Measurements from ENCODE around the gene PGLYRP2. TPM values are rescaled to one million over a fixed set of nuclear protein-coding genes. Genes with fewer than 3 reads are reported as not detected.

PGLYRP2 gene
- total and polyA plus RNA-seq, 12 donors, result not detected

DNA sequence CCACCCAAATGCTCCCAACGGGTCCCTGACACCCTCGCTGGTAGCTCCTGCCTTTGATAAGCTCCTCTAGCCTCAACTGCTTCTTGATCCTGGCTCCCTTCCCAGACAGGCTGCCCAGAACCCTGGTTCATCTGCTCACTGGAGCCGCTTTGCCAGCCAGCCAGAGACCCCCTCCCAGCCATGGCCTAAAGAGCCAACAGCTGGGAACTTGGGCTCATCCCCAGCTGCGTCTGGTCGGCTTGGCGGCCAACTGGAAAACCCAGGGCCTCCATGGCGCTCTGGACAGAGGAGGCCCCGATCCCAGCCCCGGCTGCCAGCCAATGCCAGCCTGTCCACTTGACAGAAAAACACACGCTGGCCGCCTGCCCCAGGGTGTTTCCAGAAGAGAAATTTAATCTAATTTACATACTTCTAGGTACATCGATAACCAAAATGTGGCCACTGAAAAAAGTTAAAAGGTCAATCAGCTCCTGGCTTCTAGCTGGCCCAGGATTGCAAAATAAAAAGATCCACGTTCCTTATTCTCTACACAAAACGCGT is 57.5 kb downstream of the PGLYRP2 start:
- TF ChIP-seq, protein P1, sequence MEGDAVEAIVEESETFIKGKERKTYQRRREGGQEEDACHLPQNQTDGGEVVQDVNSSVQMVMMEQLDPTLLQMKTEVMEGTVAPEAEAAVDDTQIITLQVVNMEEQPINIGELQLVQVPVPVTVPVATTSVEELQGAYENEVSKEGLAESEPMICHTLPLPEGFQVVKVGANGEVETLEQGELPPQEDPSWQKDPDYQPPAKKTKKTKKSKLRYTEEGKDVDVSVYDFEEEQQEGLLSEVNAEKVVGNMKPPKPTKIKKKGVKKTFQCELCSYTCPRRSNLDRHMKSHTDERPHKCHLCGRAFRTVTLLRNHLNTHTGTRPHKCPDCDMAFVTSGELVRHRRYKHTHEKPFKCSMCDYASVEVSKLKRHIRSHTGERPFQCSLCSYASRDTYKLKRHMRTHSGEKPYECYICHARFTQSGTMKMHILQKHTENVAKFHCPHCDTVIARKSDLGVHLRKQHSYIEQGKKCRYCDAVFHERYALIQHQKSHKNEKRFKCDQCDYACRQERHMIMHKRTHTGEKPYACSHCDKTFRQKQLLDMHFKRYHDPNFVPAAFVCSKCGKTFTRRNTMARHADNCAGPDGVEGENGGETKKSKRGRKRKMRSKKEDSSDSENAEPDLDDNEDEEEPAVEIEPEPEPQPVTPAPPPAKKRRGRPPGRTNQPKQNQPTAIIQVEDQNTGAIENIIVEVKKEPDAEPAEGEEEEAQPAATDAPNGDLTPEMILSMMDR (IDR thresholded peaks at IDR 0.05), result no peak
- DNase-seq, result peak; percentile 63 to 68
- Histone ChIP-seq H3K4me3 (peak overlapping the region in 1 of 10 donors; percentile 8), H3K36me3 (peaks cover 0 to 51% (median 36%) of the 10 kb centered on the region in 9 donors), H3K4me1 (peaks cover 3 to 45% (median 25%) of the 10 kb centered on the region in 9 donors), H3K27me3 (no peaks in the 10 kb centered on the region), H3K9me3 (peaks cover 0 to 7% (median 0%) of the 10 kb centered on the region in 11 donors), H3K27ac (peak overlapping the region in 8 of 10 donors; percentile 31 to 53 (median 42))
- peak in 4 of 8 donors; percentile 14 to 50 (median 27) for ATAC-seq
- intact Hi-C loops (cut with DNase I), result loop anchor here in 1 of 10 donors (5.0 kb wide), 1 partner anchor 154 kb away; no protein-coding TSS in a partner anchor
- WGBS, 2 donors, result 42 to 60% methylated on average over 15 of the region's 15 CpGs

DNA sequence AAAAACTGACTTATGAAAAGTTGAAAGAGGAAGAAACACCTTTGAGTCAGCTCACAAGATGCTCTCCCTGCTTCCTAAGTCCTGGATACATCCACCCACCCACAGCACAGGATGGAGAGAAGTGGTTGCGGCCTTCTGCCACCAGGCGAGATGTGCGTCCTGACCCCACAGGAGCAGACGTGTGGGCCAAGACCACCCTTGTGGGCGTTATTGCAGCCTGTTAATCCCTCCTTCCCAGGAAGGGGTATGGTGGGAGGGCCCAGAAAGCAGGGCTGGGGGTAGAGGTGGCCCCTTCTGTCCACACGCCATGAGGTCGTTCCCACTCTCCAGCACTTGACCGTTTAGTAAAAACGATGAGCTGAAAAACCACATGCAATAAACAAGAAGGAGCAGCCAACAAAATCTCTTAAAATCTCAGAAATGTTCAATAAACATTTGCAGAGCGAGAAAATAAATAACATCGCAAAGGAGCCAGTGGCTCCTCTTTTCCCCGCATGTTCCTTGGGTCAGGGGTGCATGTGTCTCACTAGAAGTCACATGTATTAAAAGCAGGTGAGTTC is 58.1 kb downstream of the PGLYRP2 start:
- TF ChIP-seq, protein P1 (IDR thresholded peaks at IDR 0.05), result no peak
- Histone ChIP-seq H3K27me3 (no peaks in the 10 kb centered on the region), H3K4me3 (no peak overlapping the region), H3K27ac (peak overlapping the region in 5 of 10 donors; percentile 31 to 50 (median 47)), H3K4me1 (peaks cover 3 to 50% (median 31%) of the 10 kb centered on the region in 9 donors), H3K36me3 (peaks cover 0 to 49% (median 30%) of the 10 kb centered on the region in 9 donors), H3K9me3 (peaks cover 0 to 7% (median 0%) of the 10 kb centered on the region in 11 donors)
- DNase-seq (no peak), ATAC-seq (no peak)
- WGBS, 2 donors, result 73 to 75% methylated on average over 12 of the region's 12 CpGs
- intact Hi-C loops (cut with DNase I), result loop anchor here in 1 of 10 donors (5.0 kb wide), 1 partner anchor 154 kb away; no protein-coding TSS in a partner anchor

DNA sequence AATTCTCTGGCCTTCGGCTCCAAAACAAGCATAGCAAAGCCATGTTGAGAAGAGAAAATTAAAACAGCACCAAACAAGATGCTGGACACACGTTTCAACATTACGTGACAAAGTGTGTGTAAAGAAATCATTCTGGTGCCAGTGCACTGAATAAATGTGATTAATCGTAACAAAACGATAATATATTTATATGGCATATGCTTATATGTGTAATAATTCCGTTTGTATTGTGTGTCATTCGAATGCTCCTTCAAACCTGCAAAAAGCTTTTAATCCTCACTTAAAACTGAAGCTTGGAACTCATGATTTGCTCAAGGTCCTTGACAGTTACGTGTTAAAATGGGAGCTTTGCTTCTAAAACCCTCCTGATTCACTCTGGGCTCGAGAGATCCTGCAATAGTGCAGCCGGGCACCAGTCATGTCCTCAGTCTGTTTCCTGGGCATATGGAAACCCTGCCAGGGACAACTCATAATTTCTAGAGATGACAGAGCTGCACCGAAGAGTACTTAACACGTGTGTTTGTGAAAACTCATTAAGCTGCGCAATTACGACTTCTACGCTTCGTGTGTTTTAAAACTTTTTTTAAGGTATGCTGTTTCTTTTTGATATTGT is 59.8 kb downstream of the PGLYRP2 start:
- TF ChIP-seq, protein P1 (IDR thresholded peaks at IDR 0.05), result no peak
- peaks cover 0 to 50% (median 20%) of the 10 kb centered on the region in 9 donors for H3K36me3 ChIP-seq
- peak overlapping the region in 7 of 10 donors; percentile 22 to 92 (median 55) for H3K27ac ChIP-seq
- WGBS, 2 donors, result 27 to 29% methylated on average over 16 of the region's 16 CpGs
- H3K9me3 ChIP-seq, result peaks cover 0 to 7% (median 0%) of the 10 kb centered on the region in 11 donors
- H3K4me1 ChIP-seq, result peaks cover 3 to 62% (median 35%) of the 10 kb centered on the region in 9 donors
- no peak for DNase-seq
- peak overlapping the region in 9 of 10 donors; percentile 69 to 99 (median 92) for H3K4me3 ChIP-seq
- no peak for ATAC-seq
- intact Hi-C loops (cut with DNase I), result loop anchor here in 7 of 10 donors (1.0 to 10.0 kb wide), 10 partner anchors 30 to 167 kb away; partner anchors contain the start of genes AKAP8 (in 2 of the 7) and WIZ (in 1 of the 7)
- no peaks in the 10 kb centered on the region for H3K27me3 ChIP-seq

Small RNA genes within 50 kb of the gene (microRNA-seq; reads per million reads assigned to microRNA genes)
- gene MIR1470, result 0 reads per million in 2 donors

Other genes starting within 250 kb of the PGLYRP2 start
- under 1 TPM in 5 of 10 donors, not detected in 5; 0.15 to 0.32 (median 0.17) TPM for gene EPHX3, start 247.1 kb downstream of the PGLYRP2 start, total RNA-seq
- under 1 TPM in 1 of 2 donors, not detected in 1; 0.20 TPM for gene EPHX3, start 247.1 kb downstream of the PGLYRP2 start, polyA plus RNA-seq
- gene BRD4, start 147.0 kb downstream of the PGLYRP2 start, total RNA-seq, result 10 to 100 TPM; 51.6 to 85.1 (median 54.7) TPM
- 10 to 100 TPM; 31.2 to 34.8 TPM for gene BRD4, start 147.0 kb downstream of the PGLYRP2 start, polyA plus RNA-seq
- 10 to 100 TPM; 15.7 to 32.2 (median 18.6) TPM for gene AKAP8, start 99.7 kb downstream of the PGLYRP2 start, total RNA-seq
- 10 to 100 TPM; 12.8 to 21.8 TPM for gene AKAP8, start 99.7 kb downstream of the PGLYRP2 start, polyA plus RNA-seq
- 100 to 1,000 TPM in 1 of 10 donors, 10 to 100 TPM in 9; 45.2 to 101 (median 63.1) TPM for gene AKAP8L, start 60.5 kb downstream of the PGLYRP2 start, total RNA-seq
- gene AKAP8L, start 60.5 kb downstream of the PGLYRP2 start, polyA plus RNA-seq, result 100 to 1,000 TPM in 1 of 2 donors, 10 to 100 TPM in 1; 53.6 to 140 TPM
- gene WIZ, start 29.5 kb downstream of the PGLYRP2 start, total RNA-seq, result 10 to 100 TPM; 19.5 to 34.3 (median 21.3) TPM
- gene WIZ, start 29.5 kb downstream of the PGLYRP2 start, polyA plus RNA-seq, result 10 to 100 TPM; 18.7 to 25.7 TPM
- 1 to 10 TPM in 5 of 10 donors, under 1 TPM in 5; 0.19 to 6.6 (median 0.85) TPM for gene RASAL3, start 15.0 kb downstream of the PGLYRP2 start, total RNA-seq
- 1 to 10 TPM in 1 of 2 donors, under 1 TPM in 1; 0.64 to 1.6 TPM for gene RASAL3, start 15.0 kb downstream of the PGLYRP2 start, polyA plus RNA-seq
- gene CYP4F22, start 29.0 kb upstream of the PGLYRP2 start, total RNA-seq, result not detected
- gene CYP4F22, start 29.0 kb upstream of the PGLYRP2 start, polyA plus RNA-seq, result not detected
- not detected for gene CYP4F8, start 135.7 kb upstream of the PGLYRP2 start, total RNA-seq
- not detected for gene CYP4F8, start 135.7 kb upstream of the PGLYRP2 start, polyA plus RNA-seq
- 1 to 10 TPM in 2 of 10 donors, under 1 TPM in 6, not detected in 2; 0.04 to 1.8 (median 0.64) TPM for gene CYP4F3, start 161.4 kb upstream of the PGLYRP2 start, total RNA-seq
- gene CYP4F3, start 161.4 kb upstream of the PGLYRP2 start, polyA plus RNA-seq, result under 1 TPM; 0.01 to 0.07 TPM
- gene CYP4F12, start 193.6 kb upstream of the PGLYRP2 start, total RNA-seq, result 1 to 10 TPM in 9 of 10 donors, under 1 TPM in 1; 0.92 to 6.8 (median 2.7) TPM
- 10 to 100 TPM in 1 of 2 donors, 1 to 10 TPM in 1; 1.7 to 17.3 TPM for gene CYP4F12, start 193.6 kb upstream of the PGLYRP2 start, polyA plus RNA-seq
- not detected for gene OR10H2, start 248.5 kb upstream of the PGLYRP2 start, total RNA-seq
- gene OR10H2, start 248.5 kb upstream of the PGLYRP2 start, polyA plus RNA-seq, result not detected

All from heart right ventricle (tissue), 16 donors.